Middle frontal gyrus (tissue), 1 donor: ENCODE measurements around the gene GFRA1.

Source experiments
- DNase-seq: peaks from one replicate; pipeline ENCODE4 v3.0.0-alpha.2; 2015; ENCODE audit warnings: low spot score; ENCODE audit errors: extremely low spot score

Gene GFRA1

GRCh38 chr10:116241642-116242410, 31.2 kb downstream of the GFRA1 start:
- no peak for DNase-seq

DNA sequence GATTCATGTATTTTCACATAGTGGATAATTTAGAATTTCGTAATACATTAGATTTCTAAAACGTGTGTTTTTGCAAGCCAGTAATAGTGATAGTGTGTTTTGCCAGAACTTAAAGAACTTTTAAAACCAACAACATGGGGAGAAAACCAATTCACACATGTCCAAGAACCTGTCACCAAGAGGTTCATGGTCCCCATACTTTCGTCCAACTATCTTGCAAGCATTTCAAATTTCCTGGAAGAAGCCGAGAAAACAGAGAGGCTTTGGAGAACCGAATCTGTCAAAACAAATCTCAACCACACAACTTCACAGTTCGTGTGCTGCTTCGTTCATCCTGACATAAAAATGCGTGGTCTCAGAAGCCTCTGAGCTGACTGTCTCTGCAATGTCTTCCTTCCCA, 31.9 kb downstream of the GFRA1 start:
- DNase-seq = no peak

GRCh38 chr10:116240157-116240950, 32.7 kb downstream of the GFRA1 start:
- DNase-seq = no peak

DNA sequence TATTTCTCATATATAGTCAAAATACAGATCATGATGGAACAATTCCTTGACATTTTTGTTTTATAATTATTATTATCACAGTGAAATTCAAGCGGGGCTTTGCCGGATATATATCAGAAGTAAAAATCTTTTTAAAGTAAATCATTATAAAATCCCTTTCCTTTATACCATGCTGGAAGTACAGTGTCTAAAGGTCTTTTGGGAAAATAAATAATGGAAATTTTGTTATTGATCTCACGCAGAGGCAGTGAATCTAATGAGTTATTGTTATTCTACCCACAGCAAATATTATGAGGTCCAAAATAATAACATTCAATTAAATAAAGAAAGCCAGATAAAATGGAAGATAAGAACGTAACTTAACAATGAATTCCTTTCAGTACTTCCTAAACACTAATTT, 33.8 kb downstream of the GFRA1 start:
- no peak for DNase-seq

DNA sequence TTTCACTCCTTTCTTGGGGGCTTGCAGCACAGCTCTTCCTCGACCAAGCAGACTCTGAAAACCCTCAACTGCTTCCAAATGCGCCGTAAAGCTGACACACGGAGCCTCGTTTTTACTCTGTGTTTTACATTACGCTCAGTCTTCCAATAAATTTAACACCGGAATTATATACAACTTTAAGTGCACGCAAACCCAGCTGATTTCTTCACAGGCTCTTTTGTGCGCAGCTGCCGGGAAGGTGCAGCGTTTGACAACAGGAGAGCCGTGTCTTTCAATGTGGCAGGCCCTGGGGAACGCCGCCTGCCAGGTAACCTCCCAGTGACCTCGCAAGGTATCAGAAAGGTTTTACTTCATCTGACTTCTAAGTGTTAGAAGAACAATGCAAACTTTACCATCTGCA, 35.0 kb downstream of the GFRA1 start:
- DNase-seq = no peak

DNA sequence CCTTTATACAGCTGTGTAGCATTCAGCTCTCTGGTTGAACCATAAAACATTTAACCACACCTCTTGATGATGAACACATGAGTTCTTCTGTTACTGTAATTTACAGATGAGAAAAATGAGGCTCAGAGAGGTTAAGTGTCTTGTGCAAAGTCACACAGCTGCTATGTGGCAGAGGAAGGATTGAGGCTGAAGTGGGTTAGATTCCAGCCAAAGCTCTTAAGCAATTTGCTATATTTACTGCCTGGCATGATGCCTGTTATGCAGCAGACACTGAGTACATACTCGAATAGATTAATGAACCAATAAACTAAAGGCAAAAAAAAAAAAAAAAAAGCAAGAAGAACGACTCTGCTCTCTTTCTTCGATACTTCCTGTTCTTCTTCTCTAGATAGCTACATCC, 35.7 kb downstream of the GFRA1 start:
- no peak for DNase-seq

DNA sequence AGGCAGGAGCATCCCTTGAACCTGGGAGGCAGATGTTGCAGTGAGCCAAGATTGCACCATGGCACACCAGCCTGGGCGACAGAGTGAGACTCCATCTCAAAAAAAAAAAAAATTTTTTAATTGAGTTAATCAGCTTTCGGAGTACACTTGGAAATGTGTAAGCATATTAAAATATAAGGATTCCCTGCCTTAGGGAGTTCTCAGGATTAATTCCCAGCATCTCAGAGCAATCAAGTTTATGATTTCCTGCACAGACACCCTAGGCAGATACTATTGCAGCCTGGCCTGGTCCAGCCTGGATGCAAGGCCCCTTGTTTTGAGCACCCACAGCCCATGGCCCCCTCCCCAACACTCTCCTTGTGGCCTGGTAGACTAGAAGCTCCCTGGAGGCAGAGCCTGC, 39.8 kb downstream of the GFRA1 start:
- DNase-seq = no peak

GRCh38 chr10:116232613-116233012, 40.4 kb downstream of the GFRA1 start:
- DNase-seq = no peak

- no peak for DNase-seq
Observed at GRCh38 chr10:116226766-116227165, 46.2 kb downstream of the GFRA1 start.

- DNase-seq = no peak
Observed at GRCh38 chr10:116226053-116226452, 47.0 kb downstream of the GFRA1 start.

DNA sequence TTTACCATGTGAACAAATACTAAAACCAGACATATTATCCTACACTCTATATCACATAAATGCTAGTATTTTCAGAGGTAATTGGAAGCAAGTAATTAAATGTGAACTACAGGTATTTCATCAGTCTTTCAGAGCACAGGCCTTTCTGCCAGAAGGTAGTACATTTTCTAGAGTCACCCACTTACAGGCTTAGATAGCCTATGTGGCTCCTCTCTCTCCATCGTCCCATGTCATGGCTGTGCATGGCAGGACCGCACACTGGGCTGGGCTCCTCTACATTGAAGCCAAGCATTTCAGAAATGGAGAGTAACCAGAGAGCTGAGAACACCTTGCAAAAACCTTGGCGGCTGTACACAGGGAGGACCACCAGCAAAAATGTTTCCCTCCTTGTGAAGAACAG, 49.7 kb downstream of the GFRA1 start:
- no peak for DNase-seq

GRCh38 chr10:116221053-116221452, 52.0 kb downstream of the GFRA1 start:
- DNase-seq = no peak

DNA sequence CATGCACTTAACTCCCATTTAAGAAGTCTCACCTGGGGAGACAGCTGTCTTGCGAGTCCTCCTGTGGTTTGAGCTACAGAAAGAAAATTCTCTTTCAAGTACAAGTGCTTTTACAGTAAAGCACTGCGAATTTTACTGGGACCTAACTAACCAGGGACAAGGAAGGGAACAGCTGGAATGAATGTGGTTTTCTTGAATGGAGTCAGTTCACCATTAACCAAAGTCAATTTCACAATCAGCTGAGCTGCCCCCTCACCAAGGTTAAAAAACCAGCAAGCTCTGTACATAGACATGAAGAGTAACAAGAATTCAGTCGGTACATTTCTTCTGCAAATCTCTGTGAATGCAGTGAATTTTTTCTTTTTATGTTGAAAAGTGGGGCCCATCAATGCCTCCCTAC, 56.3 kb downstream of the GFRA1 start:
- DNase-seq = no peak

GRCh38 chr10:116215651-116216050, 57.4 kb downstream of the GFRA1 start:
- no peak for DNase-seq

GRCh38 chr10:116211682-116212081, 61.3 kb downstream of the GFRA1 start:
- no peak for DNase-seq

GRCh38 chr10:116210588-116211346, 62.2 kb downstream of the GFRA1 start:
- no peak for DNase-seq

GRCh38 chr10:116209781-116210180, 63.2 kb downstream of the GFRA1 start:
- no peak for DNase-seq

DNA sequence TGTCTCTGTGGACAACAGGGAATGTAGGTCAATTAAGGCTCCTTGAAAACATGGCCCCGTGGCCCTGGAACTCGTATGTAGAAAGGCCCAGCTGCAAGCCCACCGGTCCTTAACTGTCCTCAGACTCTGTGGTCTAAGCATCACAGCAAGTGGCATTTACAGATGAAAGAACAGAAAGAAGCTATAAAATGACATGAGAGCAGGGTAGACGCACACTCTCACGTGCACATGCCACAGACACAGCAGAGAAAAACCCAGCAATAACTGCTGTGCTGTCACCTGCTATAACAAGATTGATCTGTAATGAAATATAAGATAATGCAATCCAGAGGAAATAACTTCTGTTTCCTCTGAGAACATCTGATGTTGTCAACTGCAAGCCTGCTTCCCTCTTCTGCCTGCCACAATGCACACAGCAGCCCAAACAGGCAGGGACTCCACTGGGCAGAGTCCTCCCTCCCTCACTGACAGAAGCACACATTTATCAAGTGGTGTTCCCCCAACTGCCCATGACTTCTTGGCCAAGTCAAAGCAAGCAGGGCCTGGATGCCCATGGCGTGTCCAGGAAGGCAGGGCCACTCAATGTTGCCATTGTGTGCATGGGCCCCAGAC, 63.9 kb downstream of the GFRA1 start:
- DNase-seq = no peak

DNA sequence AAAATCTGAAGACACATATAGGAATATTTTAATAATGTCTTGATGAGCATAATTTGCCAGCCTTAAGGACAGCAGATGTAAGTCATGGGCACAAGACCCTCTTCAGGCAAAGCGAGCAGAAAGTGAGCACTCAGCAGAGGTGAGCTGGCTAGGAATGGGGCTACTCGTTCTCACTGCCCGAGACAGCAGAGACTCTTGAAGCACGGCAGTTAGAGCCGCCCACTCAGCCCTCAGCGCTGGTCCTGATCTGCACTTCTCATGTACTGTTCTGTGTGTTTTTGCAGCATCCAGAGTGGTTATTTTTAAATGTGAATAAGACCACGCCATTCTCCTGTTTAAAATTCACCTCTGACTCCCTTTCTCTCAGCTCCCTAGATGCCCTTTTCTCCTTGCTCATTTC, 65.3 kb downstream of the GFRA1 start:
- no peak for DNase-seq

- DNase-seq = no peak
Observed at GRCh38 chr10:116203661-116204060, 69.3 kb downstream of the GFRA1 start.

DNA sequence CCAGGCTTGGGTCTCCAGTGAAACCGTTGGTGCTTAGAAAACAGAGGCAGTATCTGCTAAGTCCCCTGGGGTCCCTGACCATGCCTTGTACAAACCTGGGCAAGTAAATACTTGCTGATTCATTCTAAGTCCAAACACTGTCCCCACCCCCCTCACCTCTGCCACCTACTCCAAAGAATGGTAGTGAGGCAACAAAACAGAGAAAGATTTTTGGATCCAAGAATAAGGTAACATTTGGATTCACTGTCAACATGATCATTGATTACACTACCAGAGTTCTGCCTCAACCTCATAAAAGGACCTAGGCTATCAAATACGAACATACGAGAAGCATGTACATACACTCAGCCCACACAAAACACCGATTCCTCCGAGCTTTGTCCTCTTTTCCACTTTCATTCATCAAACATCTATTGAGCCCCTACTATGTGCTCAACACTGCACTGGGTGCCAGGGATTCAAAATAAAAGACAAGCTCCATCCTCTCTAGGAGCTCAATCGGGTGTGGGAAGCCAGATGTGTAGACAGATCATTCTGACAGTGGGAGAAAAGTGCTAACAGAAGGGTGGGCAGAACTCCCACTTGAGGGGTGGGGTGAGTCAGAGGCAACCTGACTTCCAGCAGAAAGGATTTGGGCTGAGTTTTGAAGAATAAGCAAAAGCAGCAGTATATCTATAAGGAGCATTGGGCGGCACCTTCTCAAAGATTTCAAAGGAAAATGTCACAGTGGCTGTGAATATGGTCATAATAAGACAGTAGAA, 71.2 kb downstream of the GFRA1 start:
- DNase-seq = no peak
